DMS 273 (cell line): ENCODE measurements around the gene ASAP3.

Experiments used
- DNase-seq: peaks from one replicate; lab custom pipeline; 2025; ENCODE audit not compliant: unreplicated experiment; lab: John Stamatoyannopoulos, UW

The ASAP3 gene

GRCh38 chr1:23478896-23479665 lies 4.9 kb downstream of the ASAP3 start:
- DNase-seq, result peak; percentile 45

GRCh38 chr1:23477359-23478144 lies 6.4 kb downstream of the ASAP3 start:
- DNase-seq, result no peak

GRCh38 chr1:23475641-23476040 lies 8.3 kb downstream of the ASAP3 start:
- no peak for DNase-seq

GRCh38 chr1:23475134-23475628 lies 8.8 kb downstream of the ASAP3 start:
- DNase-seq, result peak; percentile 53

- no peak for DNase-seq
Measured at GRCh38 chr1:23473037-23473800, 10.8 kb downstream of the ASAP3 start.

- no peak for DNase-seq
Measured at GRCh38 chr1:23472351-23473036, 11.5 kb downstream of the ASAP3 start.

- DNase-seq, result no peak
Measured at GRCh38 chr1:23471473-23472075, 12.4 kb downstream of the ASAP3 start.

GRCh38 chr1:23470282-23471070 lies 13.5 kb downstream of the ASAP3 start:
- DNase-seq, result no peak

- DNase-seq, result no peak
Measured at GRCh38 chr1:23469372-23469982, 14.5 kb downstream of the ASAP3 start.

- peak; percentile 40 for DNase-seq
Measured at GRCh38 chr1:23466423-23466989, 17.5 kb downstream of the ASAP3 start.

- no peak for DNase-seq
Measured at GRCh38 chr1:23463286-23463685, 20.7 kb downstream of the ASAP3 start.

- no peak for DNase-seq
Measured at GRCh38 chr1:23462766-23463165, 21.2 kb downstream of the ASAP3 start.

GRCh38 chr1:23461050-23461449 lies 22.9 kb downstream of the ASAP3 start:
- no peak for DNase-seq

- no peak for DNase-seq
Measured at GRCh38 chr1:23460519-23460918, 23.5 kb downstream of the ASAP3 start.

- DNase-seq, result no peak
Measured at GRCh38 chr1:23459338-23459757, 24.6 kb downstream of the ASAP3 start.

GRCh38 chr1:23456226-23456625 lies 27.8 kb downstream of the ASAP3 start:
- DNase-seq, result no peak

- no peak for DNase-seq
Measured at GRCh38 chr1:23453455-23454000, 30.5 kb downstream of the ASAP3 start.

- peak; percentile 65 for DNase-seq
Measured at GRCh38 chr1:23452011-23452411, 32.0 kb downstream of the ASAP3 start.

- peak; percentile 28 for DNase-seq
Measured at GRCh38 chr1:23451441-23451840, 32.5 kb downstream of the ASAP3 start.
